ENCODE measurements around the gene ADCY2. TPM values are rescaled to one million over a fixed set of nuclear protein-coding genes. Genes with fewer than 3 reads are reported as not detected.

Gene ADCY2
- polyA plus RNA-seq, 1 of the 3 experiments (the other 2 are of a cell fraction): not detected

DNA sequence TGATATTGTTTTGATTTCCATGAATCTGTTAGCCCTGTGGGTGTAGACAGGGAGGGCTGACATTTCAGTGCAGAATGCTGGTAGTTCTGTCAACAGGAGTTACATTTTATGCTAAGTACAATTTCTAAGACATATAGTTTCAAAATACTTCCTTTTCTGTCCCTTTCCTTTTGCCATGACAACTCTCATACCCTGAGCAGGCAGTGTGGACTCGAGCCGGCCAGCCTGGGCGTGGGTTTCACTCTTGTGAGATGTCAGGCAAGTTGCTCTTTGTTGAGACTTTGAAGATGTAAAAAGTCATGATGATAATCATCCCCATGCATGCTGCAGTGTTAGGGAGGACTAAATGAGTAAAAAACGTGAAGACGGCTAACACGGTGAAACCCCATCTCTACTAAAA lies 257.1 kb downstream of the ADCY2 start:
- Histone ChIP-seq H3F3A (replicated peaks; ENCODE audit: insufficient read depth) (no peaks in the 10 kb centered on the region), H3K9me2 (no peaks in the 10 kb centered on the region), H2AFZ (ENCODE audit: low read depth) (no peak overlapping the region), H3K79me2 (ENCODE audit: insufficient read depth) (no peaks in the 10 kb centered on the region), H3K4me3 (ENCODE audit: low read depth in 2 of 2, low read length in 1 of 2) (no peak overlapping the region), H4K20me1 (ENCODE audit: insufficient read depth) (no peaks in the 10 kb centered on the region), H3K4me1 (ENCODE audit: control insufficient read depth in 1 of 2, insufficient read depth in 2 of 2, low read depth in 1 of 2, low read length in 1 of 2) (no peaks in the 10 kb centered on the region), H3K9me3 (no peaks in the 10 kb centered on the region), H3K27ac (ENCODE audit: low read depth in 2 of 2, low read length in 1 of 2) (no peak overlapping the region), H3K27me3 (ENCODE audit: insufficient read depth) (peaks cover 4% of the 10 kb centered on the region; the same call in 1 of the 2 replicates), H3K4me2 (no peak overlapping the region), H3K36me3 (replicated peaks in 1 of 2; ENCODE audit: control insufficient read depth in 1 of 2, insufficient read depth in 2 of 2, low read length in 1 of 2) (no peaks in the 10 kb centered on the region), H3K9ac (no peak overlapping the region)
- 18% methylated on average over 6 of the region's 6 CpGs for WGBS (ENCODE audit: low lambda C conversion rate)
- TF ChIP-seq CTCF (IDR thresholded peaks at IDR 0.05): no peak
- TF ChIP-seq EP300 (IDR thresholded peaks at IDR 0.05; ENCODE audit: borderline replicate concordance in 1 of 2, low read depth in 1 of 2, low read length in 1 of 2): no peak
- no peak for TF ChIP-seq JUND (IDR thresholded peaks at IDR 0.05)
- TF ChIP-seq SMC3 (IDR thresholded peaks at IDR 0.05; ENCODE audit: low read depth, low read length): no peak
- TF ChIP-seq MEF2A (IDR thresholded peaks at IDR 0.05; ENCODE audit: borderline replicate concordance, low read depth): no peak
- TF ChIP-seq REST (IDR thresholded peaks at IDR 0.05; ENCODE audit: low read depth, low read length): no peak
- TF ChIP-seq NRF1 (IDR thresholded peaks at IDR 0.05; ENCODE audit: low read depth, low read length): no peak
- TF ChIP-seq IRF3 (IDR thresholded peaks at IDR 0.05; ENCODE audit: low read depth, low read length): no peak
- no peak for TF ChIP-seq CHD2 (IDR thresholded peaks at IDR 0.05; ENCODE audit: low read length, partially characterized antibody)
- TF ChIP-seq RXRA (IDR thresholded peaks at IDR 0.05; ENCODE audit: borderline replicate concordance, low read depth): no peak
- TF ChIP-seq SIN3A (IDR thresholded peaks at IDR 0.05; ENCODE audit: borderline replicate concordance, low read depth, low read length): no peak
- no peak for TF ChIP-seq TCF12 (IDR thresholded peaks at IDR 0.05)
- no peak for TF ChIP-seq TEAD4 (IDR thresholded peaks at IDR 0.05; ENCODE audit: borderline replicate concordance, insufficient read depth)
- DNase-seq: no peak
- ChIA-PET POLR2A (no interaction called here), CTCF (no interaction called here)

Measured in SK-N-SH (cell line).